ENCODE measurements around the gene EXOC7.

DNA sequence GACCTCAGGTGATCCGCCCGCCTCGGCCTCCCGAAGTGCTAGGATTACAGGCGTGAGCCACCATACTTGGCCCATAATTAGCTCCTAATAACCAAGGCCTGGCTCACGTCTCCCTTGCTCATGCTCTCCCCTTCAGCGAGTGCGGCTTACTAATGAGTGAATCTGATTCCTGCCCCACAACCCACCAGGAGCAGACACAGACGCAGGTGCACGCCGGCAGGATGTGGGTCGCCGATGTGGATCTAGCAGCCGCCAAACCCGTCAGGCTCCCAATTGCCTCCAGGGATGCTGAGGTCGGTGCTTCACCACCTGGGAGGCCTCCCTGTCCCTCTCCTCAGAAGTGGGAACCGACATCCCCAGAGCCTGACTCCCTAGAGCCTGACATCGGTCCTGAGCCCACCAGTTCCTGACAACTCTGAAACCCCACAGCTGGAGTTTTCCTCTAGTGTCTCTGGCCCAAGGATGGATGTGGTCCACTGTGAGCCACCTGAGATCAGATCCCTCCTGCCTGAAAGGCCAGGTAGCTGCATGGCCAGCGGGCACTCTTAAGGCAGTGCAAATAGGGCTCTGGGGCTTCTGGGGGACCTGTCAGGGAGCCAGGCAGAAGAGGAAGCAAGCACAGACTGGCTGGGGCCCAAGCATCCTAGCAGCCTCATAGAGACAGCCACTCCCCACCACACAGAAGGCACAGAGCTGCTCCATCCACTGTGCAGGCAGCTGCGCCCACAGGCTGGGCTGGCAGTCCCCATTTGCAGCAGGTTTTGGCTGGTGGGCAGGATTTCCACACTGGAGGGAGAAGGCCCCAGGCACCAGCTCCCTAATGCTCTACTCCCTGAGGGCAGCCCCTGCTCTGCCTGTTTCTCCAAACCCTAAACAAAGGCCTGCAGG is 10.8 kb downstream of the EXOC7 start:
- TF ChIP-seq CTCF (IDR thresholded peaks at IDR 0.05) (no peak), POLR2AphosphoS5 (IDR thresholded peaks at IDR 0.05) (no peak), POLR2A (IDR thresholded peaks at IDR 0.05) (no peak), EP300 (IDR thresholded peaks at IDR 0.05) (no peak)
